ENCODE results near the gene TPRN.

Gene TPRN

GRCh38 chr9:137164370-137165249 is 35.9 kb downstream of the TPRN start:
- H3K4me3 ChIP-seq (ENCODE audit: insufficient read depth, low read depth, low read length) = no peak overlapping the region
- peaks cover 100% of the 10 kb centered on the region for H3K27me3 ChIP-seq (ENCODE audit: control insufficient read depth, insufficient read depth, low read length, poor library complexity, severe bottlenecking)
- no peaks in the 10 kb centered on the region for H3K9me3 ChIP-seq (ENCODE audit: control insufficient read depth, low read length)
- WGBS, 2 experiments = 81 to 82% methylated on average over 33 to 34 of the region's 34 CpGs
- H3K36me3 ChIP-seq (ENCODE audit: control insufficient read depth, insufficient read depth, low read length) = no peaks in the 10 kb centered on the region
- H3K4me1 ChIP-seq (ENCODE audit: control insufficient read depth, insufficient read depth, low read length) = peaks cover 14% of the 10 kb centered on the region
- H3K27ac ChIP-seq (ENCODE audit: insufficient read depth, low read depth, low read length, poor library complexity, severe bottlenecking) = no peak overlapping the region

- H3K27me3 ChIP-seq (ENCODE audit: control insufficient read depth, insufficient read depth, low read length, poor library complexity, severe bottlenecking) = peaks cover 100% of the 10 kb centered on the region
- no peak overlapping the region for H3K4me3 ChIP-seq (ENCODE audit: insufficient read depth, low read depth, low read length)
- peaks cover 9% of the 10 kb centered on the region for H3K4me1 ChIP-seq (ENCODE audit: control insufficient read depth, insufficient read depth, low read length)
- H3K9me3 ChIP-seq (ENCODE audit: control insufficient read depth, low read length) = no peaks in the 10 kb centered on the region
- no peak overlapping the region for H3K27ac ChIP-seq (ENCODE audit: insufficient read depth, low read depth, low read length, poor library complexity, severe bottlenecking)
- no peaks in the 10 kb centered on the region for H3K36me3 ChIP-seq (ENCODE audit: control insufficient read depth, insufficient read depth, low read length)
- 90 to 91% methylated on average over 22 of the region's 22 CpGs for WGBS, 2 experiments
Observed at GRCh38 chr9:137163805-137164204, 36.7 kb downstream of the TPRN start.

- H3K9me3 ChIP-seq (ENCODE audit: control insufficient read depth, low read length) = no peaks in the 10 kb centered on the region
- H3K27ac ChIP-seq (ENCODE audit: insufficient read depth, low read depth, low read length, poor library complexity, severe bottlenecking) = no peak overlapping the region
- peaks cover 8% of the 10 kb centered on the region for H3K4me1 ChIP-seq (ENCODE audit: control insufficient read depth, insufficient read depth, low read length)
- H3K27me3 ChIP-seq (ENCODE audit: control insufficient read depth, insufficient read depth, low read length, poor library complexity, severe bottlenecking) = peaks cover 100% of the 10 kb centered on the region
- no peaks in the 10 kb centered on the region for H3K36me3 ChIP-seq (ENCODE audit: control insufficient read depth, insufficient read depth, low read length)
- peak overlapping the region; percentile 10 for H3K4me3 ChIP-seq (ENCODE audit: insufficient read depth, low read depth, low read length)
- WGBS, 2 experiments = 31 to 35% methylated on average over 26 of the region's 26 CpGs
Observed at GRCh38 chr9:137163365-137163715, 37.2 kb downstream of the TPRN start.

- Histone ChIP-seq H3K27ac (ENCODE audit: insufficient read depth, low read depth, low read length, poor library complexity, severe bottlenecking) (no peak overlapping the region), H3K36me3 (ENCODE audit: control insufficient read depth, insufficient read depth, low read length) (no peaks in the 10 kb centered on the region), H3K4me3 (ENCODE audit: insufficient read depth, low read depth, low read length) (peak overlapping the region; percentile 10), H3K27me3 (ENCODE audit: control insufficient read depth, insufficient read depth, low read length, poor library complexity, severe bottlenecking) (peaks cover 100% of the 10 kb centered on the region), H3K4me1 (ENCODE audit: control insufficient read depth, insufficient read depth, low read length) (peaks cover 8% of the 10 kb centered on the region), H3K9me3 (ENCODE audit: control insufficient read depth, low read length) (no peaks in the 10 kb centered on the region)
- WGBS, 2 experiments = 15% methylated on average over 74 of the region's 74 CpGs
Observed at GRCh38 chr9:137162505-137163364, 37.8 kb downstream of the TPRN start.

GRCh38 chr9:137161558-137162486 is 38.7 kb downstream of the TPRN start:
- Histone ChIP-seq H3K27ac (ENCODE audit: insufficient read depth, low read depth, low read length, poor library complexity, severe bottlenecking) (no peak overlapping the region), H3K27me3 (ENCODE audit: control insufficient read depth, insufficient read depth, low read length, poor library complexity, severe bottlenecking) (peaks cover 100% of the 10 kb centered on the region), H3K9me3 (ENCODE audit: control insufficient read depth, low read length) (no peaks in the 10 kb centered on the region), H3K4me1 (ENCODE audit: control insufficient read depth, insufficient read depth, low read length) (no peaks in the 10 kb centered on the region), H3K36me3 (ENCODE audit: control insufficient read depth, insufficient read depth, low read length) (no peaks in the 10 kb centered on the region), H3K4me3 (ENCODE audit: insufficient read depth, low read depth, low read length) (no peak overlapping the region)
- WGBS, 2 experiments = 26% methylated on average over 71 of the region's 71 CpGs

- Histone ChIP-seq H3K9me3 (ENCODE audit: control insufficient read depth, low read length) (no peaks in the 10 kb centered on the region), H3K4me3 (ENCODE audit: insufficient read depth, low read depth, low read length) (no peak overlapping the region), H3K4me1 (ENCODE audit: control insufficient read depth, insufficient read depth, low read length) (no peaks in the 10 kb centered on the region), H3K27ac (ENCODE audit: insufficient read depth, low read depth, low read length, poor library complexity, severe bottlenecking) (no peak overlapping the region), H3K27me3 (ENCODE audit: control insufficient read depth, insufficient read depth, low read length, poor library complexity, severe bottlenecking) (peaks cover 100% of the 10 kb centered on the region), H3K36me3 (ENCODE audit: control insufficient read depth, insufficient read depth, low read length) (no peaks in the 10 kb centered on the region)
- WGBS, 2 experiments = 62 to 64% methylated on average over 56 of the region's 56 CpGs
Observed at GRCh38 chr9:137160716-137161557, 39.6 kb downstream of the TPRN start.

- H3K36me3 ChIP-seq (ENCODE audit: control insufficient read depth, insufficient read depth, low read length) = no peaks in the 10 kb centered on the region
- 70 to 73% methylated on average over 17 of the region's 17 CpGs for WGBS, 2 experiments
- H3K27ac ChIP-seq (ENCODE audit: insufficient read depth, low read depth, low read length, poor library complexity, severe bottlenecking) = no peak overlapping the region
- peaks cover 100% of the 10 kb centered on the region for H3K27me3 ChIP-seq (ENCODE audit: control insufficient read depth, insufficient read depth, low read length, poor library complexity, severe bottlenecking)
- H3K4me1 ChIP-seq (ENCODE audit: control insufficient read depth, insufficient read depth, low read length) = no peaks in the 10 kb centered on the region
- H3K4me3 ChIP-seq (ENCODE audit: insufficient read depth, low read depth, low read length) = no peak overlapping the region
- no peaks in the 10 kb centered on the region for H3K9me3 ChIP-seq (ENCODE audit: control insufficient read depth, low read length)
Observed at GRCh38 chr9:137160054-137160425, 40.5 kb downstream of the TPRN start.

GRCh38 chr9:137159105-137160053 is 41.2 kb downstream of the TPRN start:
- H3K27ac ChIP-seq (ENCODE audit: insufficient read depth, low read depth, low read length, poor library complexity, severe bottlenecking) = no peak overlapping the region
- H3K36me3 ChIP-seq (ENCODE audit: control insufficient read depth, insufficient read depth, low read length) = no peaks in the 10 kb centered on the region
- no peaks in the 10 kb centered on the region for H3K4me1 ChIP-seq (ENCODE audit: control insufficient read depth, insufficient read depth, low read length)
- WGBS, 2 experiments = 50 to 52% methylated on average over 14 of the region's 14 CpGs
- H3K9me3 ChIP-seq (ENCODE audit: control insufficient read depth, low read length) = no peaks in the 10 kb centered on the region
- H3K4me3 ChIP-seq (ENCODE audit: insufficient read depth, low read depth, low read length) = no peak overlapping the region
- peaks cover 99% of the 10 kb centered on the region for H3K27me3 ChIP-seq (ENCODE audit: control insufficient read depth, insufficient read depth, low read length, poor library complexity, severe bottlenecking)
